A673 (cell line): Measurements from ENCODE around the gene LNPK. TPM values are rescaled to one million over a fixed set of nuclear protein-coding genes. Genes with fewer than 3 reads are reported as not detected.

ENCODE experiments used
- BruUV-seq: library from RNA; stranded (reverse); fragments of 400-500 nt; replicated peaks from 2 replicates; lab custom pipeline; 2021; lab: Mats Ljungman, UMichigan
- CTCF ChIA-PET: fragments of 300-600 bp; sonication (Branson Sonifier 250); formaldehyde crosslinking; loops from one replicate; lab custom pipeline; 2022; ENCODE audit warnings: antibody characterized with exemption; lab: Charles Lee
- POLR2A ChIA-PET: fragments of 300-600 bp; sonication (Branson Sonifier 250); formaldehyde crosslinking; loops from one replicate; lab custom pipeline; 2022; ENCODE audit warnings: antibody characterized with exemption; ENCODE audit not compliant: low non-redundant PET; lab: Charles Lee
- DNase-seq: peaks from one replicate; pipeline ENCODE4 v3.0.0-alpha.2; 2015; ENCODE audit warnings: low spot score
- H3K27ac ChIP-seq: fragments of 200-600 bp; sonication (generic); 2 replicates; pipeline ENCODE4 v1.5.1; 2016; ENCODE audit warnings: mixed run types, low read depth, mild to moderate bottlenecking, mixed read lengths, antibody characterized with exemption, low read length; ENCODE audit not compliant: poor library complexity, severe bottlenecking
- H3K27me3 ChIP-seq: fragments of 200-600 bp; sonication (generic); replicated peaks from 2 replicates; pipeline ENCODE4 v1.6.1; 2017; ENCODE audit warnings: mixed run types, low read depth, mild to moderate bottlenecking, mixed read lengths, antibody characterized with exemption, low read length; ENCODE audit not compliant: insufficient read depth, poor library complexity
- H3K36me3 ChIP-seq: fragments of 200-600 bp; sonication (generic); 2 replicates; pipeline ENCODE4 v1.6.1; 2016; ENCODE audit warnings: mixed run types, mild to moderate bottlenecking, mixed read lengths, antibody characterized with exemption, low read length; ENCODE audit not compliant: insufficient read depth, poor library complexity, severe bottlenecking
- H3K4me1 ChIP-seq: fragments of 200-600 bp; sonication (generic); 2 replicates; pipeline ENCODE4 v1.6.1; 2017; ENCODE audit warnings: mixed run types, mild to moderate bottlenecking, mixed read lengths, antibody characterized with exemption, low read length; ENCODE audit not compliant: insufficient read depth, poor library complexity, severe bottlenecking
- H3K4me3 ChIP-seq: fragments of 200-600 bp; sonication (generic); 2 replicates; pipeline ENCODE4 v1.5.1; 2016; ENCODE audit warnings: low read depth, mixed run types, mild to moderate bottlenecking, mixed read lengths, low read length; ENCODE audit not compliant: poor library complexity, severe bottlenecking
- H3K9me3 ChIP-seq: fragments of 200-600 bp; sonication (generic); 2 replicates; pipeline ENCODE4 v1.6.1; 2016; ENCODE audit warnings: mixed run types, low read depth, mild to moderate bottlenecking, mixed read lengths, antibody characterized with exemption, low read length; ENCODE audit not compliant: poor library complexity, severe bottlenecking
- EZH2 ChIP-seq: fragments of 200-600 bp; sonication (generic); IDR thresholded peaks from 2 replicates; pipeline ENCODE4 v1.6.1; 2017; ENCODE audit warnings: borderline replicate concordance, low read depth, mild to moderate bottlenecking, mixed read lengths, antibody characterized with exemption, low read length; ENCODE audit not compliant: poor library complexity, severe bottlenecking
- intact Hi-C: fragments of 100-400 bp; cut with micrococcal nuclease; formaldehyde crosslinking; loops from one replicate; pipeline ENCODE4 v1.10.0; 2022; ENCODE audit not compliant: unreplicated experiment
- total RNA-seq: library from RNA; stranded (reverse); gene quantifications from 2 replicates; pipeline ENCODE4 v1.2.3, GENCODE V29; 2021
- TF ChIP-seq, protein P1 (sequence below): fragments of 300-800, 200-600 bp; sonication (generic); conservative IDR thresholded peaks from 2 replicates; pipeline ENCODE4 v1.5.1; 2017; ENCODE audit warnings: low read depth, mild to moderate bottlenecking, antibody characterized with exemption, low read length, moderate library complexity, mixed read lengths

Gene LNPK
- total RNA-seq, 1 experiment from 2014 or later = 46.6 TPM

GRCh38 chr2:175890636-175891242 lies 111.3 kb downstream of the LNPK start:
- intact Hi-C loops = no loop called here
- TF ChIP-seq EZH2 = no peak
- TF ChIP-seq, protein P1, sequence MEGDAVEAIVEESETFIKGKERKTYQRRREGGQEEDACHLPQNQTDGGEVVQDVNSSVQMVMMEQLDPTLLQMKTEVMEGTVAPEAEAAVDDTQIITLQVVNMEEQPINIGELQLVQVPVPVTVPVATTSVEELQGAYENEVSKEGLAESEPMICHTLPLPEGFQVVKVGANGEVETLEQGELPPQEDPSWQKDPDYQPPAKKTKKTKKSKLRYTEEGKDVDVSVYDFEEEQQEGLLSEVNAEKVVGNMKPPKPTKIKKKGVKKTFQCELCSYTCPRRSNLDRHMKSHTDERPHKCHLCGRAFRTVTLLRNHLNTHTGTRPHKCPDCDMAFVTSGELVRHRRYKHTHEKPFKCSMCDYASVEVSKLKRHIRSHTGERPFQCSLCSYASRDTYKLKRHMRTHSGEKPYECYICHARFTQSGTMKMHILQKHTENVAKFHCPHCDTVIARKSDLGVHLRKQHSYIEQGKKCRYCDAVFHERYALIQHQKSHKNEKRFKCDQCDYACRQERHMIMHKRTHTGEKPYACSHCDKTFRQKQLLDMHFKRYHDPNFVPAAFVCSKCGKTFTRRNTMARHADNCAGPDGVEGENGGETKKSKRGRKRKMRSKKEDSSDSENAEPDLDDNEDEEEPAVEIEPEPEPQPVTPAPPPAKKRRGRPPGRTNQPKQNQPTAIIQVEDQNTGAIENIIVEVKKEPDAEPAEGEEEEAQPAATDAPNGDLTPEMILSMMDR = no peak
- no peaks in the 10 kb centered on the region for H3K9me3 ChIP-seq
- no peaks in the 10 kb centered on the region for H3K36me3 ChIP-seq
- H3K4me3 ChIP-seq = no peak overlapping the region
- no peaks in the 10 kb centered on the region for H3K27me3 ChIP-seq
- BruUV-seq = no TSS peak
- H3K27ac ChIP-seq = no peak overlapping the region
- no peak for DNase-seq
- CTCF ChIA-PET = no interaction called here
- POLR2A ChIA-PET = no interaction called here
- no peaks in the 10 kb centered on the region for H3K4me1 ChIP-seq

- H3K27me3 ChIP-seq = no peaks in the 10 kb centered on the region
- BruUV-seq = no TSS peak
- H3K9me3 ChIP-seq = no peaks in the 10 kb centered on the region
- H3K27ac ChIP-seq = no peak overlapping the region
- TF ChIP-seq, protein P1 = no peak
- no peak for TF ChIP-seq EZH2
- no peak overlapping the region for H3K4me3 ChIP-seq
- ChIA-PET POLR2A (no interaction called here), CTCF (no interaction called here)
- peak; percentile 9 for DNase-seq
- intact Hi-C loops = no loop called here
- H3K36me3 ChIP-seq = no peaks in the 10 kb centered on the region
- H3K4me1 ChIP-seq = no peaks in the 10 kb centered on the region
Observed at GRCh38 chr2:175889701-175890302, 112.3 kb downstream of the LNPK start.

DNA sequence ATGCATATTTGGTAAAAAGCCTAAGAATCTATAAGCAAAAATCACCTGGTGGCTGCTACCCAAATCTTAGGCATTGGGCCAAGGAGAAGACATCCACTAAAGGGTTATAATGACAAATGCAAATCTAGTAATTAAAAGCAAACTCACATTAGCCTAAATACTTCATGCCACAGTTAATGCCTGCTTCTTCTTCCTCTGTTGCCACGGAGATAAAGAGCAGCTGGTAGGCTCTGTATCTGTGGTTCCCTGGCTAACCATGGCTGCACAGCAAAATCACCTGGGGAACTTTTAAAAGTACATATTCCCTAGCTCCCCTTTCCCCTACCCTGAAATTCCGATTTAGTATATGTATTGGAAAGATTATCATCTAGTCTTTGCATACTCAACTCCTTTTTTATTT lies 114.3 kb downstream of the LNPK start:
- POLR2A ChIA-PET = no interaction called here
- no peak for DNase-seq
- Histone ChIP-seq H3K9me3 (no peaks in the 10 kb centered on the region), H3K36me3 (no peaks in the 10 kb centered on the region), H3K4me1 (no peaks in the 10 kb centered on the region), H3K4me3 (no peak overlapping the region), H3K27ac (no peak overlapping the region), H3K27me3 (no peaks in the 10 kb centered on the region)
- BruUV-seq = no TSS peak
- CTCF ChIA-PET = no interaction called here
- TF ChIP-seq EZH2 = no peak
- TF ChIP-seq, protein P1 = no peak
- intact Hi-C loops = no loop called here
